HG02973 (cell line): ENCODE results near the gene CAMTA1.

ENCODE experiments used
- ATAC-seq: cut with Tn5 transposase; IDR thresholded peaks from one replicate; pipeline ENCODE4 v1.9.1; 2021; ENCODE audit warnings: moderate library complexity; ENCODE audit not compliant: unreplicated experiment

CAMTA1 gene

GRCh38 chr1:6969762-6970161, 184.5 kb downstream of the CAMTA1 start:
- no peak for ATAC-seq

GRCh38 chr1:6970221-6970620, 185.0 kb downstream of the CAMTA1 start:
- no peak for ATAC-seq

- no peak for ATAC-seq
Observed at GRCh38 chr1:6971048-6971447, 185.8 kb downstream of the CAMTA1 start.

- ATAC-seq, result no peak
Observed at GRCh38 chr1:6971699-6972098, 186.4 kb downstream of the CAMTA1 start.

GRCh38 chr1:6972399-6972798, 187.1 kb downstream of the CAMTA1 start:
- no peak for ATAC-seq

GRCh38 chr1:6975331-6976043, 190.2 kb downstream of the CAMTA1 start:
- no peak for ATAC-seq

- no peak for ATAC-seq
Observed at GRCh38 chr1:6976044-6976375, 190.8 kb downstream of the CAMTA1 start.

GRCh38 chr1:6979003-6979613, 193.9 kb downstream of the CAMTA1 start:
- ATAC-seq, result no peak

GRCh38 chr1:6981595-6981994, 196.3 kb downstream of the CAMTA1 start:
- ATAC-seq, result no peak

GRCh38 chr1:6982443-6982842, 197.2 kb downstream of the CAMTA1 start:
- no peak for ATAC-seq

GRCh38 chr1:6982860-6983259, 197.6 kb downstream of the CAMTA1 start:
- ATAC-seq, result no peak

GRCh38 chr1:6984536-6984935, 199.3 kb downstream of the CAMTA1 start:
- ATAC-seq, result no peak

GRCh38 chr1:6984986-6985385, 199.7 kb downstream of the CAMTA1 start:
- no peak for ATAC-seq

- no peak for ATAC-seq
Observed at GRCh38 chr1:6985549-6986276, 200.5 kb downstream of the CAMTA1 start.

- no peak for ATAC-seq
Observed at GRCh38 chr1:6986281-6986680, 201.0 kb downstream of the CAMTA1 start.

- ATAC-seq, result no peak
Observed at GRCh38 chr1:6987940-6988339, 202.7 kb downstream of the CAMTA1 start.

- no peak for ATAC-seq
Observed at GRCh38 chr1:6988796-6989195, 203.5 kb downstream of the CAMTA1 start.

GRCh38 chr1:6989212-6990159, 204.2 kb downstream of the CAMTA1 start:
- ATAC-seq, result no peak

GRCh38 chr1:6991266-6991665, 206.0 kb downstream of the CAMTA1 start:
- ATAC-seq, result no peak

GRCh38 chr1:6995789-6996188, 210.5 kb downstream of the CAMTA1 start:
- ATAC-seq, result no peak

GRCh38 chr1:6996371-6996770, 211.1 kb downstream of the CAMTA1 start:
- ATAC-seq, result no peak
